SU-DHL-6 (cell line): Measurements from ENCODE around the gene POLE4.

Source experiments
- H2AFZ ChIP-seq: fragments of 200-600 bp; sonication (generic); 2 replicates; pipeline ENCODE4 v1.6.1; 2014; ENCODE audit warnings: low read depth, mild to moderate bottlenecking, moderate library complexity, mixed read lengths, antibody characterized with exemption, low read length; ENCODE audit not compliant: severe bottlenecking
- H3F3A ChIP-seq: fragments of 200-600 bp; shearing (Covaris generic); 2 replicates; pipeline ENCODE4 v1.6.0; 2016; ENCODE audit warnings: antibody characterized with exemption, mild to moderate bottlenecking; ENCODE audit not compliant: insufficient read depth
- H3K27ac ChIP-seq: fragments of 200-600 bp; sonication (generic); 2 replicates; pipeline ENCODE4 v1.5.1; 2016; ENCODE audit warnings: low read depth, mild to moderate bottlenecking, low read length, moderate library complexity, mixed read lengths
- H3K27me3 ChIP-seq: fragments of 200-600 bp; sonication (generic), shearing (Covaris generic); 2 replicates; pipeline ENCODE4 v1.6.0; 2014; ENCODE audit warnings: mild to moderate bottlenecking, low read length
- H3K36me3 ChIP-seq: fragments of 200-600 bp; sonication (generic); 2 replicates; pipeline ENCODE4 v1.6.1; 2014; ENCODE audit warnings: mild to moderate bottlenecking, low read length, mixed read lengths
- H3K4me2 ChIP-seq: fragments of 300-600, 200-600 bp; shearing (Covaris generic), sonication (generic); 2 replicates; pipeline ENCODE4 v1.6.0; 2014; ENCODE audit warnings: low read length, low read depth, mild to moderate bottlenecking; ENCODE audit not compliant: poor library complexity, severe bottlenecking
- H3K4me3 ChIP-seq: fragments of 200-600 bp; sonication (generic); 2 replicates; pipeline ENCODE4 v1.5.1; 2014; ENCODE audit warnings: antibody characterized with exemption, low read length, mild to moderate bottlenecking, mixed read lengths; ENCODE audit not compliant: insufficient read depth, poor library complexity, severe bottlenecking
- H3K79me2 ChIP-seq: fragments of 200-600 bp; sonication (generic); 2 replicates; pipeline ENCODE4 v1.6.1; 2014; ENCODE audit warnings: mild to moderate bottlenecking, low read length, moderate library complexity; ENCODE audit not compliant: insufficient read depth
- H3K9ac ChIP-seq: fragments of 200-600 bp; sonication (generic); 2 replicates; pipeline ENCODE4 v1.7.0; 2014; ENCODE audit warnings: mild to moderate bottlenecking, low read length
- H3K9me2 ChIP-seq: fragments of 200-600 bp; sonication (generic); replicated peaks from 2 replicates; pipeline ENCODE4 v1.6.1; 2014; ENCODE audit warnings: low read length; ENCODE audit not compliant: insufficient read depth
- H3K9me3 ChIP-seq: fragments of 200-600 bp; sonication (generic); 2 replicates; pipeline ENCODE4 v1.6.1; 2014; ENCODE audit warnings: low read length, mixed read lengths; ENCODE audit not compliant: insufficient read depth
- H4K20me1 ChIP-seq: fragments of 200-600 bp; sonication (generic); 2 replicates; pipeline ENCODE4 v1.6.1; 2014; ENCODE audit warnings: low read depth, mild to moderate bottlenecking, antibody characterized with exemption, low read length, moderate library complexity, mixed read lengths
- EZH2phosphoT487 ChIP-seq: fragments of 200-600 bp; sonication (generic), shearing (Covaris generic); conservative IDR thresholded peaks from 2 replicates; pipeline ENCODE4 v1.6.1; 2018; ENCODE audit warnings: mild to moderate bottlenecking, antibody characterized with exemption, low read length, moderate library complexity, mixed read lengths
- TF ChIP-seq, protein P1 (sequence below): fragments of 200-600 bp; sonication (generic); IDR thresholded peaks from one replicate; pipeline ENCODE4 v1.5.1; 2017; ENCODE audit warnings: antibody characterized with exemption, mild to moderate bottlenecking, low read length, moderate library complexity; ENCODE audit not compliant: insufficient read depth, poor library complexity, severe bottlenecking

POLE4 gene

DNA sequence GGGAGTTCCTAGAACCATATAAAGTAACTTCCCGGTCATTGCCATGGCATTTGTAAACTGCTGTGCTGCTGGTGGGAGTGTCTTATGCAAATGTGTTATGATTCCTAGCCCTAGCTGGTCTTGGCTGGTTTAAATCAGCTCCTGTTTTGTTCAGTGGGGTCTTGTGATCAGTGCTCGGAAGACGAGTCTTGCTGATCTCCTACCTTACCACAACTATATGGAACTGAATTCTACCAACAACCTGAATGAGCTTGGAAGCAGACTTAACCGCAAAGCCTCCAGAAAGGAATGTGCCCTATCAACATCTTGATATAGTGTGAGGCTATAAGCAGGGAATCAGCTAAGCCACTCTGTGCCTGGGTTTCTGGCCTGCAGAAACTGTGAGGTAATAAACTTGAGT is 33.5 kb downstream of the POLE4 start:
- H3K4me3 ChIP-seq, result no peak overlapping the region
- H3K27ac ChIP-seq, result no peak overlapping the region
- no peaks in the 10 kb centered on the region for H4K20me1 ChIP-seq
- TF ChIP-seq EZH2phosphoT487, result no peak
- no peaks in the 10 kb centered on the region; the same call in 1 of the 2 replicates for H3K9me3 ChIP-seq
- no peaks in the 10 kb centered on the region for H3F3A ChIP-seq
- H3K4me2 ChIP-seq, result no peak overlapping the region
- no peaks in the 10 kb centered on the region for H3K9me2 ChIP-seq
- H3K9ac ChIP-seq, result no peak overlapping the region
- H3K79me2 ChIP-seq, result no peaks in the 10 kb centered on the region
- H3K27me3 ChIP-seq, result no peaks in the 10 kb centered on the region
- no peaks in the 10 kb centered on the region for H3K36me3 ChIP-seq
- H2AFZ ChIP-seq, result no peak overlapping the region

DNA sequence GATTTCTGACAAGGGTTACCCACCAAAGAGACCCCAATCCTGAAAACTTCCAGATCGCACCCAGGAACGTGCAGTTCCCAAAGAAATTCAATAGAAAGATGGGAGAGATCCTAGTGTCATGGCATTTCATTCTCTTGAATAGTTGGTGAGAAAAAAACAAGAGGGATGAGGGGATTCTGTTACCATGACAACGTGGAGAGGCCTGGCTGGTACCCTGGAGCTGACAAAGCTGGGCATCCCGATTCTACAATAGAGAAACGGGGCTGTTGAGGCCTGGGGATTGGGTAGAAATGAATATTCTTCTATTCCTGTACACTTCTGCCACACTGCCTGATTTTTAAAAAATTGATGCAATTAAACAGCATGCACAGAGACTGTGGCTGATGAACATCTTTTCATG is 41.0 kb downstream of the POLE4 start:
- H3K4me3 ChIP-seq, result no peak overlapping the region
- H3F3A ChIP-seq, result no peaks in the 10 kb centered on the region
- peaks cover 10% of the 10 kb centered on the region; the same call in 1 of the 2 replicates for H3K9me3 ChIP-seq
- no peak for TF ChIP-seq EZH2phosphoT487
- TF ChIP-seq, protein P1, sequence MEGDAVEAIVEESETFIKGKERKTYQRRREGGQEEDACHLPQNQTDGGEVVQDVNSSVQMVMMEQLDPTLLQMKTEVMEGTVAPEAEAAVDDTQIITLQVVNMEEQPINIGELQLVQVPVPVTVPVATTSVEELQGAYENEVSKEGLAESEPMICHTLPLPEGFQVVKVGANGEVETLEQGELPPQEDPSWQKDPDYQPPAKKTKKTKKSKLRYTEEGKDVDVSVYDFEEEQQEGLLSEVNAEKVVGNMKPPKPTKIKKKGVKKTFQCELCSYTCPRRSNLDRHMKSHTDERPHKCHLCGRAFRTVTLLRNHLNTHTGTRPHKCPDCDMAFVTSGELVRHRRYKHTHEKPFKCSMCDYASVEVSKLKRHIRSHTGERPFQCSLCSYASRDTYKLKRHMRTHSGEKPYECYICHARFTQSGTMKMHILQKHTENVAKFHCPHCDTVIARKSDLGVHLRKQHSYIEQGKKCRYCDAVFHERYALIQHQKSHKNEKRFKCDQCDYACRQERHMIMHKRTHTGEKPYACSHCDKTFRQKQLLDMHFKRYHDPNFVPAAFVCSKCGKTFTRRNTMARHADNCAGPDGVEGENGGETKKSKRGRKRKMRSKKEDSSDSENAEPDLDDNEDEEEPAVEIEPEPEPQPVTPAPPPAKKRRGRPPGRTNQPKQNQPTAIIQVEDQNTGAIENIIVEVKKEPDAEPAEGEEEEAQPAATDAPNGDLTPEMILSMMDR, result no peak
- H3K9ac ChIP-seq, result no peak overlapping the region
- H4K20me1 ChIP-seq, result no peaks in the 10 kb centered on the region
- no peaks in the 10 kb centered on the region for H3K27me3 ChIP-seq
- H3K36me3 ChIP-seq, result peaks cover 4% of the 10 kb centered on the region; the same call in 1 of the 2 replicates
- no peak overlapping the region for H3K27ac ChIP-seq
- H3K79me2 ChIP-seq, result no peaks in the 10 kb centered on the region
- H3K9me2 ChIP-seq, result no peaks in the 10 kb centered on the region
- H2AFZ ChIP-seq, result no peak overlapping the region
- H3K4me2 ChIP-seq, result no peak overlapping the region

DNA sequence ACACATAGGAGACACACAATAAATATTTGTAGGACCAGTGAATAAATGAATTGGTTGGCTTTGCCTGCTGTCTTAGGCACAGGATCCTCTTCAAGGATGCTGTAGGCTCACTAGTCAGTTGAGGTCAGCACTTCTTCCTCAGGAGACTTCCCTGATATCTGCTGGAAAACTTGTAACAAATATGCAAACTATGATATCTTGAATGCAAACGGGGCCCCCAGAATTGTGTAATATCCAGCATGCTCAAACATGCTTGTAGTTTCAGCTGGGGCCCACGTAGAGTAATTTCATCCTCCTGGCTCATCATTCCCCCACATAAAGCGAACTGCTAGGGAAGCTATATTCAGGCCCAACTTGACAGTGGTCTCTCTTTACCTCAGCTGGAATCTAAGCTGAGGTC is 43.6 kb downstream of the POLE4 start:
- Histone ChIP-seq H3K36me3 (peaks cover 4% of the 10 kb centered on the region; the same call in 1 of the 2 replicates), H2AFZ (no peak overlapping the region), H3K27me3 (no peaks in the 10 kb centered on the region), H3F3A (no peaks in the 10 kb centered on the region), H3K4me3 (no peak overlapping the region), H4K20me1 (no peaks in the 10 kb centered on the region), H3K9me3 (0 out of 2 replicates have a peak, but pooled peaks cover 10% of the 10 kb centered on the region), H3K9me2 (no peaks in the 10 kb centered on the region), H3K9ac (no peak overlapping the region), H3K27ac (no peak overlapping the region), H3K4me2 (no peak overlapping the region), H3K79me2 (no peaks in the 10 kb centered on the region)
- TF ChIP-seq, protein P1, result no peak
- no peak for TF ChIP-seq EZH2phosphoT487

DNA sequence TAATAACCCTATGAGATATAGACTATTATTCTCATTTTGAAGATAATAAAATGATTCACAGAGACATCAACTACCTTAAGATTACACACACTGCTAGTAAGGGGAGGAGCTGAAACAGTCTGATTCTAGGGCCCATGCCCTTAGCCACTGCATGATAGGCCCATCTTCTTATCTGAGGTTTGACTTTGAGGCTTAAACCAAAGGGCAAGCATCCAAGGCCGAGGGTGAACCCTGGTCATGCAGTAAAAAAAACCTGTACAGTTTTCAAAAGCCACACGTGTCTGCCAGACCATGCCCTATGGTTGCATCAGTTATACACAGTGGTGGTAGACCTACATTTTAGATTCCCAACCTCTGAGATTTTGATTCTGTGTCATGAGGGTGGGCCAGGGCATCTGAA is 44.8 kb downstream of the POLE4 start:
- TF ChIP-seq, protein P1, result no peak
- no peak for TF ChIP-seq EZH2phosphoT487
- H3K79me2 ChIP-seq, result no peaks in the 10 kb centered on the region
- 0 out of 2 replicates have a peak, but pooled peaks cover 8% of the 10 kb centered on the region for H3K9me3 ChIP-seq
- H3K4me2 ChIP-seq, result no peak overlapping the region
- H3F3A ChIP-seq, result no peaks in the 10 kb centered on the region
- H3K27ac ChIP-seq, result no peak overlapping the region
- H3K9ac ChIP-seq, result no peak overlapping the region
- no peaks in the 10 kb centered on the region for H4K20me1 ChIP-seq
- H3K36me3 ChIP-seq, result peaks cover 1% of the 10 kb centered on the region; the same call in 1 of the 2 replicates
- no peak overlapping the region for H2AFZ ChIP-seq
- H3K4me3 ChIP-seq, result no peak overlapping the region
- no peaks in the 10 kb centered on the region for H3K9me2 ChIP-seq
- H3K27me3 ChIP-seq, result no peaks in the 10 kb centered on the region
